ENCODE results near the gene AHI1.

Gene AHI1

DNA sequence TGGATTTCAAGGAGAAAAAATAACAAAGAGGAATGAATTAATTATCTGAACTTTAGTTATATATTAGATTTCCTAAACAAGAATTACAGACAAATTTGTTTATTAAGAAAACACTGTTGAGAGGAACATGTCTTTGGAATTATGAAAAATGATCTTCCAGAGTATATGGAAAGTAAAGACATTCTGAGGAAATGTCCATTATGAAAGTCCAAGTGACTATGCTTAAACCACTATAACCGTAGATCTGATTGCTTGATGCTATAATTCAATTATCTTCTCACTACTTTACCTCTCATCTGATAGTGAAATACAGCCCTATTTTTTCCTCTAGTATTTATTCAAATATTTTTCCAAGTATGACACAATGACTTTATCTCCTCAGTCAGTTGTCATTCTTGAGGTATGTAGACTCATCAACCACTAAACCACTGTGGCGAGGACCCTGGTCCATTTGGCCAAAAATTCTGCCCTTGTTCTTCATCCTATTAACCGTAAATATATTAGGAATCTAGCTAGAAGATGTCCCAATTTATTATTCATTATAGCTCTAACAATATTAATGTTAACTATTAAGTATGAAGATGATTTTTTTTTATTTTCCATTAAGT lies 37.3 kb upstream of the AHI1 start:
- TF ChIP-seq, protein P1, sequence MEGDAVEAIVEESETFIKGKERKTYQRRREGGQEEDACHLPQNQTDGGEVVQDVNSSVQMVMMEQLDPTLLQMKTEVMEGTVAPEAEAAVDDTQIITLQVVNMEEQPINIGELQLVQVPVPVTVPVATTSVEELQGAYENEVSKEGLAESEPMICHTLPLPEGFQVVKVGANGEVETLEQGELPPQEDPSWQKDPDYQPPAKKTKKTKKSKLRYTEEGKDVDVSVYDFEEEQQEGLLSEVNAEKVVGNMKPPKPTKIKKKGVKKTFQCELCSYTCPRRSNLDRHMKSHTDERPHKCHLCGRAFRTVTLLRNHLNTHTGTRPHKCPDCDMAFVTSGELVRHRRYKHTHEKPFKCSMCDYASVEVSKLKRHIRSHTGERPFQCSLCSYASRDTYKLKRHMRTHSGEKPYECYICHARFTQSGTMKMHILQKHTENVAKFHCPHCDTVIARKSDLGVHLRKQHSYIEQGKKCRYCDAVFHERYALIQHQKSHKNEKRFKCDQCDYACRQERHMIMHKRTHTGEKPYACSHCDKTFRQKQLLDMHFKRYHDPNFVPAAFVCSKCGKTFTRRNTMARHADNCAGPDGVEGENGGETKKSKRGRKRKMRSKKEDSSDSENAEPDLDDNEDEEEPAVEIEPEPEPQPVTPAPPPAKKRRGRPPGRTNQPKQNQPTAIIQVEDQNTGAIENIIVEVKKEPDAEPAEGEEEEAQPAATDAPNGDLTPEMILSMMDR (IDR thresholded peaks at IDR 0.05; ENCODE audit: borderline replicate concordance, control extremely low read depth, extremely low read depth, insufficient read depth, missing control alignments), result no peak
- in situ Hi-C loops (cut with MboI; ENCODE audit: low sequenced_read_pairs, unreplicated experiment), result loop anchor here (25.0 kb wide), 2 partner anchors 377 to 677 kb away; no protein-coding TSS in a partner anchor
- DNase-seq (ENCODE audit: low spot score), result no peak

DNA sequence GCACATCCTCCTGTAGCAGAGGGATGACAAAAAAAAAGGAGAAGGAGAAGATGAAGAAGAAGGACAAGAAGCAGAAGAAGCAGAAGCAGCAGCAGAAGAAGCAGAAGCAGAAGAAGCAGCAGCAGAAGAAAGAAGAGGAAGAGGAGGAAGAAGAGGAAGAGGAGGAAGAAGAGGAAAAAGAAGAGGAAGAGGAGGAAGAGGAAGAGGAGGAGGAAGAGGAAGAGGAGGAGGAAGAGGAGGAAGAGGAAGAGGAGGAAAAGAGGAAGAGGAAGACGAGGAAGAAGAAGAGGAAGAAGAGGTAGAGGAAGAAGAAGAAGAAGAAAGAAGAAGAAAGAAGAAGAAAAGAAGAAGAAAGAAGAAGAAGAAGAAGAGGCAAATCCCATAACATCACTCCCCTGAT lies 35.0 kb upstream of the AHI1 start:
- in situ Hi-C loops (cut with MboI; ENCODE audit: low sequenced_read_pairs, unreplicated experiment), result loop anchor here (25.0 kb wide), 2 partner anchors 380 to 680 kb away; no protein-coding TSS in a partner anchor
- TF ChIP-seq, protein P1 (IDR thresholded peaks at IDR 0.05; ENCODE audit: borderline replicate concordance, control extremely low read depth, extremely low read depth, insufficient read depth, missing control alignments), result no peak
- no peak for DNase-seq (ENCODE audit: low spot score)

DNA sequence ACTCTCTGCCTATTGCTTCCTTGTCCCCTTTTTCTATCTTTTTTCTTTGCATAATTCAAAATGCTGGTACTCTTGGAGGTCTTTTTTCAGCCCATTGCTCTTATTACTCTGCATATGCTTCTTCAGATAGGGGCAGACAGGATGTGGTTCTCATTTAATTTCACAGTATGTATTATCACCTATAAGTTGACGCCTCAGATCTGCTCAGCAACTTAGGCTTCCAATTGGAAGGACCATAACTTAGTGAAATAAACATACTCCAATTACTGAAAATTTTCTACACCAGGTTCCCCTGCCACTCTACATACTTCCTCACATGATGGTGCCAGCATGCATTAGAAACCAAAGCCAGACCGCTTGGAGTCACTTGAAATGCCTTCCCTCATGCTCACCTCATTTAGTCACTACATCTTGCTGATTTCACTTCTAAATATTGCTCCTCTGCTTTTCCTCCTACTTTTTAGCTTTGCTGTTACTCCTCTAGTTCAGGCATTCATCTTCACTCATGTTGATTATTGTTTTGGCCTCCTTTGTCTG lies 34.5 kb upstream of the AHI1 start:
- TF ChIP-seq, protein P1 (IDR thresholded peaks at IDR 0.05; ENCODE audit: borderline replicate concordance, control extremely low read depth, extremely low read depth, insufficient read depth, missing control alignments), result no peak
- DNase-seq (ENCODE audit: low spot score), result no peak
- in situ Hi-C loops (cut with MboI; ENCODE audit: low sequenced_read_pairs, unreplicated experiment), result loop anchor here (25.0 kb wide), 2 partner anchors 380 to 680 kb away; no protein-coding TSS in a partner anchor

DNA sequence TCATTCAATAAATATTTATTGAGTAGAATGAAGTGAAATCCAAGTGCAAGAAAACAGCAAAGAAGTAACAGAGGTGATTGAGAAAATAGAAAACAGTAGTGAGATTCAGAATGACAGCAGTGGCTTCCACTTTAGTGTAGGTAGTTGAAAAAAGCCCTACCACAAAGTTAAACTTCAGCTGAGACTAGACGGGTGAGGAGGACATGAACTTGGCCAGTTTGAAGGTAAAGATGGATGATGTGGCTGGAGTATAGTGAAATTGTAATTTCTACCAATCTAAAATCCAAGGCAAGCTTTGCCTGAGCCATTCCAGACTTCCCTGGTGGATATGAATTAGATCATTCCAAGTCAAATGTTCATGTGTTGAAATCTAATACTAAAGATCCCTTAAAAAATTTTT lies 32.6 kb upstream of the AHI1 start:
- TF ChIP-seq, protein P1 (IDR thresholded peaks at IDR 0.05; ENCODE audit: borderline replicate concordance, control extremely low read depth, extremely low read depth, insufficient read depth, missing control alignments), result no peak
- in situ Hi-C loops (cut with MboI; ENCODE audit: low sequenced_read_pairs, unreplicated experiment), result loop anchor here (25.0 kb wide), 2 partner anchors 382 to 682 kb away; no protein-coding TSS in a partner anchor
- DNase-seq (ENCODE audit: low spot score), result no peak

DNA sequence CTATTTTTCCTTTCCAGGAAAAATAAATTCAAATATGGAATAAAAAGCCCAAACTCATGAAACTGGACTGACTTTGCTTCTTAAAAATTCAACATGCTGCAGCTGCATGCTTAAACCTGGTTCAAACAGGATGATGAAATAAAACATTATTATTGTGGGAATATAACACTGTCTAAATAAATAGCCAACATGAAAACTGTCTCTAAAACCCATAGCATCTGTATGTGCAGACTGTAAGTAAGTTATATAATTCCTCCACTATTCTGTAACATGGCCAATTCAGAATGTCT lies 30.4 kb upstream of the AHI1 start:
- DNase-seq (ENCODE audit: low spot score), result no peak
- TF ChIP-seq, protein P1 (IDR thresholded peaks at IDR 0.05; ENCODE audit: borderline replicate concordance, control extremely low read depth, extremely low read depth, insufficient read depth, missing control alignments), result no peak
- in situ Hi-C loops (cut with MboI; ENCODE audit: low sequenced_read_pairs, unreplicated experiment), result loop anchor here (25.0 kb wide), 2 partner anchors 384 to 684 kb away; no protein-coding TSS in a partner anchor

DNA sequence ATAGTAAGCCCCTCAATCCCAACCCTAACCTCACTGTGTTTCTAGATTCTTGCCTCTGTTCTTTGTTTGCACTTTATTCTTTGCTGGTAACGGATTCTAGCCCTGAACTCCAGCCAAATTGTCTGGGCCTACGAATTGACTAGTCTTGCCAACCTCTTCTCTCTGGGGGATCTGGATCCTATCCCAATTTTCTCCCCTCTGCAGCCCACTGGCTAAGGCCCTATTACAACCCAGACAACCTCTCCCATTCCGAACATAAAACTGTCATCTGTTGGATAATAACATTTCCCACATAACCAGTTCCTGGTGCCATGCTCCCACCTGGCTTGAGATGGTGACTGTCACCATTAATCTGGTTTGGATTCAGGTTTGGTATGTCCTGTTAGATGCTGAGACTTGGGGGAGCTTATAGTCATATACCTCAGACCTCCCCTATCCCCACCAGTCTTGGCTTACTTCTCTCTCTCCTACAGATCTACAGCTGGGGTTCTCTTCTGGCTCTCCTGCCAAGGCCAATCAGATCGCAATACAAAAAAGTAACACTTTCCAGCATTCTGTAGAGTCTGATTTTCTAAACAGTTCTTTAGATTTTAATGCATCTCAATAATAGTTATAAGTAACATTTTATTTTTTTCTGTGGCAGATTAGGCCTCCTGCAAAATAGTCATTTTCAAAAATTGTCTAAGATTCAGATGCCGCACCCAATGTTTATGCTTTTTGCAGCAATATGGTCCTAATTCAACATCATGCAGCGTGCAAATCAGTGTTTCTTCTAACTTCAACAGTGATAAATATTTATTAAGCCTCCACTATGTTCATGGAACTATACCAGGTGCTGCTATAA lies 29.8 kb upstream of the AHI1 start:
- no peak for DNase-seq (ENCODE audit: low spot score)
- TF ChIP-seq, protein P1 (IDR thresholded peaks at IDR 0.05; ENCODE audit: borderline replicate concordance, control extremely low read depth, extremely low read depth, insufficient read depth, missing control alignments), result no peak
- in situ Hi-C loops (cut with MboI; ENCODE audit: low sequenced_read_pairs, unreplicated experiment), result loop anchor here (25.0 kb wide), 2 partner anchors 385 to 685 kb away; no protein-coding TSS in a partner anchor
